GM12878 (cell line): Measurements from ENCODE around the gene OR2B2. TPM values are rescaled to one million over a fixed set of nuclear protein-coding genes. Genes with fewer than 3 reads are reported as not detected.

Experiments used
- ATF2 ChIP-seq: IDR thresholded peaks from 2 replicates; pipeline ENCODE4 v1.6.1; 2012; ENCODE audit warnings: low read length, inconsistent platforms
- BRCA1 ChIP-seq: IDR thresholded peaks from 2 replicates; pipeline ENCODE4 v1.6.1; 2011; ENCODE audit warnings: low read depth, low read length, improper control_type of control experiment
- CBX5 ChIP-seq: sonication (generic); IDR thresholded peaks from 2 replicates; pipeline ENCODE4 v1.6.1; 2016; ENCODE audit warnings: low read depth, moderate library complexity, mild to moderate bottlenecking, inconsistent platforms
- GABPA ChIP-seq: IDR thresholded peaks from 2 replicates; pipeline ENCODE4 v1.6.1; 2014; ENCODE audit warnings: antibody characterized with exemption, low read depth, mild to moderate bottlenecking, inconsistent platforms
- HDAC2 ChIP-seq: fragments of 200-600 bp; sonication (generic); IDR thresholded peaks from 2 replicates; pipeline ENCODE4 v1.6.1; 2017
- HDAC6 ChIP-seq: fragments of 200-600 bp; sonication (generic); IDR thresholded peaks from one replicate; pipeline ENCODE4 v1.8.0; 2017; ENCODE audit warnings: antibody characterized with exemption; ENCODE audit not compliant: unreplicated experiment
- HDGF ChIP-seq: fragments of 450-650 bp; IDR thresholded peaks from 2 replicates; pipeline ENCODE4 v1.6.1; 2016; ENCODE audit warnings: antibody characterized with exemption
- KDM1A ChIP-seq: fragments of 200-600 bp; sonication (generic); IDR thresholded peaks from 2 replicates; pipeline ENCODE4 v1.6.1; 2016; ENCODE audit warnings: borderline replicate concordance
- MAX ChIP-seq: IDR thresholded peaks from 2 replicates; pipeline ENCODE4 v1.6.1; 2012; ENCODE audit warnings: low read depth, low read length, improper control_type of control experiment
- MXI1 ChIP-seq: fragments of 150-350 bp; IDR thresholded peaks from 2 replicates; pipeline ENCODE4 v1.6.1; 2011; ENCODE audit warnings: low read depth, mild to moderate bottlenecking, inconsistent platforms, low read length, improper control_type of control experiment
- MYB ChIP-seq: fragments of 150-350 bp; IDR thresholded peaks from 2 replicates; pipeline ENCODE4 v1.6.1; 2014; ENCODE audit warnings: mild to moderate bottlenecking, low read depth, low read length, borderline replicate concordance
- PBX3 ChIP-seq: IDR thresholded peaks from 2 replicates; pipeline ENCODE4 v1.6.1; 2011; ENCODE audit warnings: mild to moderate bottlenecking, low read depth, low read length, moderate library complexity; ENCODE audit not compliant: insufficient replicate concordance
- SIN3A ChIP-seq: IDR thresholded peaks from 2 replicates; pipeline ENCODE4 v1.6.1; 2012; ENCODE audit warnings: low read depth, low read length, improper control_type of control experiment
- SMC3 ChIP-seq: IDR thresholded peaks from 2 replicates; pipeline ENCODE4 v1.6.1; 2011; ENCODE audit warnings: low read length, improper control_type of control experiment, borderline replicate concordance
- SPI1 ChIP-seq: IDR thresholded peaks from 2 replicates; pipeline ENCODE4 v1.6.1; 2011; ENCODE audit warnings: low read depth, mild to moderate bottlenecking, low read length, moderate library complexity, borderline replicate concordance; ENCODE audit not compliant: insufficient read depth
- SUPT20H ChIP-seq: IDR thresholded peaks from 2 replicates; pipeline ENCODE4 v1.6.1; 2011; ENCODE audit warnings: low read depth, mild to moderate bottlenecking, low read length, moderate library complexity, borderline replicate concordance; ENCODE audit not compliant: control insufficient read depth
- TAF1 ChIP-seq: IDR thresholded peaks from 2 replicates; pipeline ENCODE4 v1.6.1; 2011; ENCODE audit warnings: mild to moderate bottlenecking, low read depth, low read length, borderline replicate concordance
- TCF3 ChIP-seq: IDR thresholded peaks from 2 replicates; pipeline ENCODE4 v1.6.1; 2012; ENCODE audit warnings: low read depth, mild to moderate bottlenecking, low read length, borderline replicate concordance; ENCODE audit not compliant: insufficient read depth
- USF2 ChIP-seq: IDR thresholded peaks from 2 replicates; pipeline ENCODE4 v1.6.1; 2011; ENCODE audit warnings: low read depth, low read length, improper control_type of control experiment, borderline replicate concordance
- WRNIP1 ChIP-seq: IDR thresholded peaks from 2 replicates; pipeline ENCODE4 v1.6.1; 2011; ENCODE audit warnings: low read depth, low read length, improper control_type of control experiment, borderline replicate concordance
- ZNF24 ChIP-seq: fragments of 450-650 bp; IDR thresholded peaks from 2 replicates; pipeline ENCODE4 v1.6.1; 2017; ENCODE audit warnings: antibody characterized with exemption, mild to moderate bottlenecking
- polyA plus RNA-seq, 11 experiments: library from polyadenylated mRNA; depleted of rRNA in 4 of 11; unstranded in 6 of 11; stranded (reverse) in 5 of 11; fragments of >200 nt; fragmentation: Nextera tagmentation in 4 of 11; fragmentation: Illumina TruSeq in 1 of 11; extraction: Ambion mirVana in 4 of 11; extraction: Trizol in 1 of 11; gene quantifications; 1 replicate in 1 of 11; 2 replicates in 10 of 11; pipeline versions ENCODE4 v1.2.1 to v1.2.3, GENCODE V29; 2011 to 2016; ENCODE audit warnings: inconsistent platforms in 2 of 11, missing spikeins in 2 of 11, low read depth in 1 of 11
- total RNA-seq, 4 experiments: library from RNA; depleted of rRNA in 3 of 4; stranded (reverse); fragments of >200 nt in 3 of 4; fragmentation: Illumina TruSeq in 1 of 4; extraction: Trizol in 1 of 4; gene quantifications; 2 replicates each; pipeline versions ENCODE4 v1.2.1 to v1.2.3, GENCODE V29; 2013 to 2021
- TF ChIP-seq, protein P1 (sequence below): fragments of 450-650 bp; formaldehyde crosslinking; IDR thresholded peaks from 2 replicates; pipeline ENCODE4 v1.4.0; 2022; ENCODE audit warnings: mild to moderate bottlenecking, moderate library complexity

Gene OR2B2
- total and polyA plus RNA-seq, 10 of the 15 experiments (the other 5 are each of a cell fraction or from before 2014, with no cell fraction given): not detected

DNA sequence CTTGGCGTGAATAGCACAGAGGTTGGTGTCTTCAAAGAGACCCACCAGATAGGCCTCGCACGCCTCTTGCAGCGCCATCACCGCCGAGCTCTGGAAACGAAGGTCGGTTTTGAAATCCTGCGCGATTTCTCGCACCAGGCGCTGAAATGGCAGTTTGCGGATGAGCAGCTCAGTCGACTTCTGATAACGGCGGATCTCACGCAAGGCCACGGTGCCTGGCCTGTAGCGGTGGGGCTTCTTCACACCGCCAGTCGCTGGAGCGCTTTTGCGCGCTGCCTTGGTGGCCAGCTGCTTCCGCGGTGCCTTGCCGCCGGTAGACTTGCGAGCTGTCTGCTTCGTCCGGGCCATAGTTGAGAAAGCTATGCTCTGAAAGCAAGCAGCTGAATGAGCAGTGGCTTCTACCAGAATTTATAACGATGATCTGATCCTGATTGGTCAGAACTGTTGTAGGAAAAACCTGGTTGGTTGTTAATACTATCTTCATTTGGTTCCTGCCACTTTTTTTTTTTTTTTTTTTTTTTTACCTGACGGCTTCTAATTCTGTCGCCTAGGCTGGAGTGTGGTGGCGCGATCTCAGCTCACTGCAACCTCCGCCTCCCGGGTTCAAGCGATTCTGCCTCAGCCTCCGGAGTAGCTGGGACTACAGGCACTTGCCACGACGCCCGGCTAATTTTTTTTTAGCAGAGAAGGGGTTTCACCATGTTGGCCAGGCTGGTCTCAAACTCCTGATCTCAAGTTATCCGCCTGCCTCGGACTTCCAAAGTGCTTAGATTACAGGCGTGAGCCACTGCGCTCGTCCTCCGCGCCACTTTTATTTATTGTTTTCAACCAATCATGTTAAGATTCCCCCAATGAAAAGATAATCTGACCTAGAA, 21.5 kb downstream of the OR2B2 start (continued):
- TF ChIP-seq, protein P1, sequence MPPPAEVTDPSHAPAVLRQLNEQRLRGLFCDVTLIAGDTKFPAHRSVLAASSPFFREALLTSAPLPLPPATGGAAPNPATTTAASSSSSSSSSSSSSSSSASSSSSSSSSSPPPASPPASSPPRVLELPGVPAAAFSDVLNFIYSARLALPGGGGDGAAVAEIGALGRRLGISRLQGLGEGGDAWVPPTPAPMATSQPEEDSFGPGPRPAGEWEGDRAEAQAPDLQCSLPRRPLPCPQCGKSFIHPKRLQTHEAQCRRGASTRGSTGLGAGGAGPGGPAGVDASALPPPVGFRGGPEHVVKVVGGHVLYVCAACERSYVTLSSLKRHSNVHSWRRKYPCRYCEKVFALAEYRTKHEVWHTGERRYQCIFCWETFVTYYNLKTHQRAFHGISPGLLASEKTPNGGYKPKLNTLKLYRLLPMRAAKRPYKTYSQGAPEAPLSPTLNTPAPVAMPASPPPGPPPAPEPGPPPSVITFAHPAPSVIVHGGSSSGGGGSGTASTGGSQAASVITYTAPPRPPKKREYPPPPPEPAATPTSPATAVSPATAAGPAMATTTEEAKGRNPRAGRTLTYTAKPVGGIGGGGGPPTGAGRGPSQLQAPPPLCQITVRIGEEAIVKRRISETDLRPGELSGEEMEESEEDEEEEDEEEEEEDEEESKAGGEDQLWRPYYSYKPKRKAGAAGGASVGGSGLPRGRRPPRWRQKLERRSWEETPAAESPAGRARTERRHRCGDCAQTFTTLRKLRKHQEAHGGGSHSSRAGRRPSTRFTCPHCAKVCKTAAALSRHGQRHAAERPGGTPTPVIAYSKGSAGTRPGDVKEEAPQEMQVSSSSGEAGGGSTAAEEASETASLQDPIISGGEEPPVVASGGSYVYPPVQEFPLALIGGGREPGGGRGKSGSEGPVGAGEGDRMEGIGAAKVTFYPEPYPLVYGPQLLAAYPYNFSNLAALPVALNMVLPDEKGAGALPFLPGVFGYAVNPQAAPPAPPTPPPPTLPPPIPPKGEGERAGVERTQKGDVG: peak; percentile 63; the same call in 1 of the 2 replicates
- TF ChIP-seq BRCA1 (no peak), ZNF24 (no peak), MXI1 (peak; percentile 61), TCF3 (peak; percentile 98), PBX3 (peak; percentile 63), GABPA (no peak), KDM1A (no peak), SIN3A (peak; percentile 89), HDAC2 (no peak), CBX5 (no peak), SUPT20H (no peak), HDAC6 (peak; percentile 70), WRNIP1 (0 out of 2 replicates have a peak, but pooled peaks have one; percentile 68), MYB (no peak), SPI1 (no peak), ATF2 (peak; percentile 30; the same call in 1 of the 2 replicates), TAF1 (peak; percentile 88), USF2 (no peak), MAX (peak; percentile 63; the same call in 1 of the 2 replicates), HDGF (no peak), SMC3 (peak; percentile 25; the same call in 1 of the 2 replicates)
